ENCODE data around the gene ALOX5AP. TPM values are rescaled to one million over a fixed set of nuclear protein-coding genes. Genes with fewer than 3 reads are reported as not detected.

Gene ALOX5AP
- total RNA-seq, 1 donor from 2014 or later: not detected

GRCh38 chr13:30736461-30737320, 1.3 kb downstream of the ALOX5AP start:
- Mint-ChIP-seq H3K9me3 (no peaks in the 10 kb centered on the region), H3K4me3 (no peak overlapping the region), H3K4me1 (peaks cover 36% of the 10 kb centered on the region), H3K36me3 (no peaks in the 10 kb centered on the region), H3K27ac (peak overlapping the region; percentile 78), H3K27me3 (ENCODE audit: insufficient read depth, low read depth) (peaks cover 12% of the 10 kb centered on the region)
- Histone ChIP-seq H3K79me2 (ENCODE audit: low read depth) (no peaks in the 10 kb centered on the region), H3K4me1 (peaks cover 17% of the 10 kb centered on the region), H4K20me1 (ENCODE audit: low read depth) (no peaks in the 10 kb centered on the region), H3F3A (ENCODE audit: low read depth) (no peaks in the 10 kb centered on the region), H2AFZ (replicated peaks) (no peak overlapping the region), H3K27ac (no peak overlapping the region), H3K4me2 (no peak overlapping the region), H3K36me3 (no peaks in the 10 kb centered on the region), H3K27me3 (no peaks in the 10 kb centered on the region), H3K9me3 (ENCODE audit: low read depth) (no peaks in the 10 kb centered on the region), H3K4me3 (no peak overlapping the region), H3K9ac (no peak overlapping the region)
- no peak for TF ChIP-seq CTCF (IDR thresholded peaks at IDR 0.05)
- no peak for TF ChIP-seq EZH2 (IDR thresholded peaks at IDR 0.05)
- no peak for DNase-seq (ENCODE audit: low spot score)

- DNase-seq (ENCODE audit: low spot score): no peak
- no peak for TF ChIP-seq CTCF (IDR thresholded peaks at IDR 0.05)
- no peak for TF ChIP-seq EZH2phosphoT487 (IDR thresholded peaks at IDR 0.05)
- TF ChIP-seq EZH2 (IDR thresholded peaks at IDR 0.05): no peak
- H3K27ac Mint-ChIP-seq: peak overlapping the region; percentile 78
- H3K4me1 Mint-ChIP-seq: peaks cover 27% of the 10 kb centered on the region
- peaks cover 17% of the 10 kb centered on the region for H3K4me1 ChIP-seq
- no peaks in the 10 kb centered on the region for H3K36me3 Mint-ChIP-seq
- H4K20me1 ChIP-seq (ENCODE audit: low read depth): no peaks in the 10 kb centered on the region
- no peaks in the 10 kb centered on the region for H3K36me3 ChIP-seq
- no peak overlapping the region for H3K4me2 ChIP-seq
- H3F3A ChIP-seq (ENCODE audit: low read depth): no peaks in the 10 kb centered on the region
- H3K9ac ChIP-seq: no peak overlapping the region
- H3K9me3 ChIP-seq (ENCODE audit: low read depth): no peaks in the 10 kb centered on the region
- no peaks in the 10 kb centered on the region for H3K9me3 Mint-ChIP-seq
- peak overlapping the region; percentile 90 for H2AFZ ChIP-seq (replicated peaks)
- no peak overlapping the region for H3K4me3 ChIP-seq
- no peak overlapping the region for H3K4me3 Mint-ChIP-seq
- H3K27ac ChIP-seq: no peak overlapping the region
- no peaks in the 10 kb centered on the region for H3K79me2 ChIP-seq (ENCODE audit: low read depth)
- no peaks in the 10 kb centered on the region for H3K27me3 ChIP-seq
- peaks cover 10% of the 10 kb centered on the region for H3K27me3 Mint-ChIP-seq (ENCODE audit: insufficient read depth, low read depth)
Measured at GRCh38 chr13:30737511-30738337, 2.4 kb downstream of the ALOX5AP start.

- H3K36me3 Mint-ChIP-seq: no peaks in the 10 kb centered on the region
- no peaks in the 10 kb centered on the region for H3K9me3 ChIP-seq (ENCODE audit: low read depth)
- TF ChIP-seq CTCF (IDR thresholded peaks at IDR 0.05) (no peak), EZH2phosphoT487 (IDR thresholded peaks at IDR 0.05) (no peak), EZH2 (IDR thresholded peaks at IDR 0.05) (no peak)
- H2AFZ ChIP-seq (replicated peaks): peak overlapping the region; percentile 90
- peak overlapping the region; percentile 30 for H3K4me3 Mint-ChIP-seq
- H3K27ac Mint-ChIP-seq: peak overlapping the region; percentile 16
- H3F3A ChIP-seq (ENCODE audit: low read depth): no peaks in the 10 kb centered on the region
- H3K27ac ChIP-seq: no peak overlapping the region
- peaks cover 17% of the 10 kb centered on the region for H3K4me1 ChIP-seq
- H3K27me3 Mint-ChIP-seq (ENCODE audit: insufficient read depth, low read depth): peaks cover 7% of the 10 kb centered on the region
- no peaks in the 10 kb centered on the region for H3K9me3 Mint-ChIP-seq
- no peaks in the 10 kb centered on the region for H3K79me2 ChIP-seq (ENCODE audit: low read depth)
- no peaks in the 10 kb centered on the region for H4K20me1 ChIP-seq (ENCODE audit: low read depth)
- DNase-seq (ENCODE audit: low spot score): peak; percentile 39
- peak overlapping the region; percentile 41 for H3K4me2 ChIP-seq
- no peaks in the 10 kb centered on the region for H3K27me3 ChIP-seq
- no peak overlapping the region for H3K4me3 ChIP-seq
- H3K9ac ChIP-seq: no peak overlapping the region
- no peaks in the 10 kb centered on the region for H3K36me3 ChIP-seq
- peaks cover 36% of the 10 kb centered on the region for H3K4me1 Mint-ChIP-seq
Measured at GRCh38 chr13:30738526-30739236, 3.3 kb downstream of the ALOX5AP start.
